ENCODE measurements around the gene MBNL2. TPM values are rescaled to one million over a fixed set of nuclear protein-coding genes. Genes with fewer than 3 reads are reported as not detected.

The MBNL2 gene
- total and polyA plus RNA-seq, 4 donors, result 13.3 to 108 (median 39.3) TPM

DNA sequence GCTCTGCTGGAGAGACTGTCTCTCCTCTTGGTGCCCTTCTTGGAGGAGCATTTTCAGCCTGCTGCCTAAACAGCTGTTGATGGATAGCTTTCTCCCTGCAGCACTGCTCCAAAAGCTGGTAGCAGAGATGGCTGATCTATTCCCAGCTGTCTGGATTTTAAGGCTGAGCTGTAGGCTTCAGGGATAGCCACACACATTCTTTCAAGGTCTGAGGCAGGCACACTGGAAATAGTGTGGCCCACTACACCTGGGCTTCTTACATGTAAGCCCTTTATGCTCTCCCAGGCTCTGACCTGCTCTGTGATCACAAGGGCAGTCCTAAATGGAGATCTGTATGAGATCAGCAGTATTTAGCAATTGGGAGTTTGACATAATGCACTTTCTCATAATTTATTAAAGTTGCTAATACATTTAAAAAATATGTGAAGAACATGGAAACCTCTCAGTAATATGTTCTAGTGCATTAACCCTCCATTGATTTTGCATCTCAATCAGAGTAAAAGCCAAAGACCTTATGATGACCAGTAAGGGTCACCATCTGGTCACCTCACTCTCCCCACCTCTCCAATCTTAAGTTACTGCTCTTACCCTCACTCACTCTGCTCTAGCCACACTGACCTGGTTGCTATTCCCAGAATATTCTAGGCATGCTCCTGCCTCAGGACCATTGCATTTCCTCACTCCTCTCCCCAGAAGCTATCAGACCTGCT is 91.6 kb downstream of the MBNL2 start:
- DNase-seq, result no peak
- Histone ChIP-seq H3K27ac (ENCODE audit: low read depth in 1 of 2, low read length in 1 of 2) (no peak overlapping the region), H3K9ac (ENCODE audit: insufficient read depth in 1 of 2, low read length in 2 of 2) (no peak overlapping the region), H3K4me3 (no peak overlapping the region), H3K9me3 (ENCODE audit: control insufficient read depth in 4 of 4, insufficient read depth in 3 of 4, low read length in 3 of 4) (no peaks in the 10 kb centered on the region), H3K27me3 (ENCODE audit: control insufficient read depth in 3 of 3, insufficient read depth in 3 of 3, low read length in 2 of 3) (no peaks in the 10 kb centered on the region), H3K4me1 (ENCODE audit: control insufficient read depth in 5 of 5, insufficient read depth in 5 of 5, low read length in 5 of 5) (peaks cover 8 to 52% (median 25%) of the 10 kb centered on the region in 5 donors), H3K36me3 (ENCODE audit: control insufficient read depth in 4 of 4, insufficient read depth in 4 of 4, low read length in 4 of 4) (peaks cover 0 to 4% (median 2%) of the 10 kb centered on the region in 4 donors)
- TF ChIP-seq, protein P1, sequence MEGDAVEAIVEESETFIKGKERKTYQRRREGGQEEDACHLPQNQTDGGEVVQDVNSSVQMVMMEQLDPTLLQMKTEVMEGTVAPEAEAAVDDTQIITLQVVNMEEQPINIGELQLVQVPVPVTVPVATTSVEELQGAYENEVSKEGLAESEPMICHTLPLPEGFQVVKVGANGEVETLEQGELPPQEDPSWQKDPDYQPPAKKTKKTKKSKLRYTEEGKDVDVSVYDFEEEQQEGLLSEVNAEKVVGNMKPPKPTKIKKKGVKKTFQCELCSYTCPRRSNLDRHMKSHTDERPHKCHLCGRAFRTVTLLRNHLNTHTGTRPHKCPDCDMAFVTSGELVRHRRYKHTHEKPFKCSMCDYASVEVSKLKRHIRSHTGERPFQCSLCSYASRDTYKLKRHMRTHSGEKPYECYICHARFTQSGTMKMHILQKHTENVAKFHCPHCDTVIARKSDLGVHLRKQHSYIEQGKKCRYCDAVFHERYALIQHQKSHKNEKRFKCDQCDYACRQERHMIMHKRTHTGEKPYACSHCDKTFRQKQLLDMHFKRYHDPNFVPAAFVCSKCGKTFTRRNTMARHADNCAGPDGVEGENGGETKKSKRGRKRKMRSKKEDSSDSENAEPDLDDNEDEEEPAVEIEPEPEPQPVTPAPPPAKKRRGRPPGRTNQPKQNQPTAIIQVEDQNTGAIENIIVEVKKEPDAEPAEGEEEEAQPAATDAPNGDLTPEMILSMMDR (IDR thresholded peaks at IDR 0.05; ENCODE audit: control extremely low read depth, extremely low read depth), result no peak
- ATAC-seq (ENCODE audit: insufficient read depth, low FRiP score), result no peak

DNA sequence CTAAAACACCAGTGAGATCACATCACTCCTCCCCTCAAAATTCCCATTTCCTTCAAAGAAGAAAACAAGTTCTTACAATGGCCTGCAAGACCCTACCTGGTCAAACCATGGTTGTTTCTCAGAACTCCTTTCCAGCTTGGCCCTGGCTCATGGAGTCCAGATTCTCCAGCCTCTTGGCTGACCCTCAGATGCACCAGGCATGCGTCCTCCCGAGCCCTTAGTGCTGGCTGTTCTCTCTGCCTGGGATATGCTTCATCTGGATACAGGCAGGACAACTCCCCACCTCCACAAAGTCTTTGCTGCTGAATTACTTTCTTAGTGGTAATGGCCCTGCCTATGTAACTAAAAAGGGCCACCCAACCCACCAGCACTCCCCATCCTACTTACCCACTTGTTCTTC is 94.3 kb downstream of the MBNL2 start:
- Histone ChIP-seq H3K9ac (ENCODE audit: insufficient read depth in 1 of 2, low read length in 2 of 2) (no peak overlapping the region), H3K4me3 (no peak overlapping the region), H3K4me1 (ENCODE audit: control insufficient read depth in 5 of 5, insufficient read depth in 5 of 5, low read length in 5 of 5) (peaks cover 10 to 55% (median 24%) of the 10 kb centered on the region in 5 donors), H3K27ac (ENCODE audit: low read depth in 1 of 2, low read length in 1 of 2) (no peak overlapping the region), H3K36me3 (ENCODE audit: control insufficient read depth in 4 of 4, insufficient read depth in 4 of 4, low read length in 4 of 4) (peaks cover 0 to 4% (median 2%) of the 10 kb centered on the region in 4 donors), H3K9me3 (ENCODE audit: control insufficient read depth in 4 of 4, insufficient read depth in 3 of 4, low read length in 3 of 4) (no peaks in the 10 kb centered on the region), H3K27me3 (ENCODE audit: control insufficient read depth in 3 of 3, insufficient read depth in 3 of 3, low read length in 2 of 3) (no peaks in the 10 kb centered on the region)
- WGBS, 2 donors, result 84 to 87% methylated on average over 2 of the region's 2 CpGs
- TF ChIP-seq, protein P1 (IDR thresholded peaks at IDR 0.05; ENCODE audit: control extremely low read depth, extremely low read depth), result no peak
- ATAC-seq (ENCODE audit: insufficient read depth, low FRiP score) (no peak), DNase-seq (peak in 2 of 3 donors; percentile 59 to 75)

DNA sequence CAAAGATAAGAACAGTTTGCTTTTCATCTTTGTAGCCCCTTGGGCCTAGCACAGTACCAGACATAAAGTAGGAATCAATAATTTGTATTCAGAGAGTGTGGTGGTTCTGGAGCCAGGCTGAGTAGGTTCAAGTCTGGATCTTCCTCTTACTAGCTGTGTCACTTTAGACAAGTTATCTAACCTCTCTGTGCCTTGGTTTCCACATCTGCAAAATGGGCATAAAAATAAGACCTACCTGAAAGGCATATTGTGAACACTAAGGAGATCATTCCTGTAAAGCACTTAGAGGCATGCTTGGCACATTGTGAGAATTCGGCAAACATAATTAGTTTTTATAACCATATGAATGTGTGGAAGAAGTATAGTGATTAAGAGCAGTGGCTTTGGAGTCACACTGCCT is 95.8 kb downstream of the MBNL2 start:
- Histone ChIP-seq H3K9me3 (ENCODE audit: control insufficient read depth in 4 of 4, insufficient read depth in 3 of 4, low read length in 3 of 4) (no peaks in the 10 kb centered on the region), H3K36me3 (ENCODE audit: control insufficient read depth in 4 of 4, insufficient read depth in 4 of 4, low read length in 4 of 4) (peaks cover 0 to 4% (median 2%) of the 10 kb centered on the region in 4 donors), H3K27me3 (ENCODE audit: control insufficient read depth in 3 of 3, insufficient read depth in 3 of 3, low read length in 2 of 3) (no peaks in the 10 kb centered on the region), H3K27ac (ENCODE audit: low read depth in 1 of 2, low read length in 1 of 2) (no peak overlapping the region), H3K9ac (ENCODE audit: insufficient read depth in 1 of 2, low read length in 2 of 2) (no peak overlapping the region), H3K4me1 (ENCODE audit: control insufficient read depth in 5 of 5, insufficient read depth in 5 of 5, low read length in 5 of 5) (peaks cover 10 to 64% (median 33%) of the 10 kb centered on the region in 5 donors), H3K4me3 (no peak overlapping the region)
- ATAC-seq (ENCODE audit: insufficient read depth, low FRiP score) (no peak), DNase-seq (no peak)
- TF ChIP-seq, protein P1 (IDR thresholded peaks at IDR 0.05; ENCODE audit: control extremely low read depth, extremely low read depth), result no peak
- WGBS, 2 donors, result 81 to 82% methylated on average over 1 of the region's 1 CpG
